WERI-Rb-1 (cell line): Measurements from ENCODE around the gene USP7.
"Not testable (repeated sequence)": the region's sequence is repeated elsewhere in the genome, so short reads cannot be mapped to it uniquely, and the experiment has no call there.

Experiments used
- DNase-seq: peaks from one replicate; pipeline ENCODE4 v3.0.0-alpha.2; 2020
- H3K27ac ChIP-seq: fragments of 250-450 bp; sonication (Bioruptor Pico); 2 replicates; pipeline ENCODE4 v1.5.1; 2020; ENCODE audit warnings: mild to moderate bottlenecking, moderate library complexity
- H3K27me3 ChIP-seq: fragments of 250-450 bp; sonication (Bioruptor Pico); 2 replicates; pipeline ENCODE4 v1.5.1; 2021; ENCODE audit warnings: mild to moderate bottlenecking, low read depth, moderate library complexity; ENCODE audit not compliant: insufficient read depth, severe bottlenecking
- H3K36me3 ChIP-seq: fragments of 250-450 bp; sonication (Bioruptor Pico); 2 replicates; pipeline ENCODE4 v1.5.1; 2020; ENCODE audit warnings: mild to moderate bottlenecking, moderate library complexity
- H3K4me3 ChIP-seq: 2 replicates; pipeline ENCODE4 v1.5.1; 2011; ENCODE audit warnings: low read depth, mild to moderate bottlenecking, control low read depth, low read length
- H3K9me3 ChIP-seq: fragments of 250-450 bp; sonication (Bioruptor Pico); 2 replicates; pipeline ENCODE4 v1.5.1; 2021; ENCODE audit warnings: mild to moderate bottlenecking, moderate library complexity; ENCODE audit not compliant: severe bottlenecking
- CTCF ChIP-seq: IDR thresholded peaks from 2 replicates; pipeline ENCODE4 v1.5.1; 2011; ENCODE audit warnings: low read depth, mild to moderate bottlenecking, control low read depth, inconsistent platforms, low read length

The USP7 gene

GRCh38 chr16:8872967-8873865 lies 90.5 kb downstream of the USP7 start:
- Histone ChIP-seq H3K27ac (no peak overlapping the region), H3K4me3 (no peak overlapping the region), H3K27me3 (no peaks in the 10 kb centered on the region), H3K36me3 (peaks cover 3% of the 10 kb centered on the region), H3K9me3 (no peaks in the 10 kb centered on the region)
- no peak for DNase-seq
- TF ChIP-seq CTCF = no peak

- no peaks in the 10 kb centered on the region for H3K9me3 ChIP-seq
- no peak overlapping the region for H3K4me3 ChIP-seq
- H3K27me3 ChIP-seq = no peaks in the 10 kb centered on the region
- no peak overlapping the region for H3K27ac ChIP-seq
- H3K36me3 ChIP-seq = peaks cover 13% of the 10 kb centered on the region
- no peak for TF ChIP-seq CTCF
- no peak for DNase-seq
Observed at GRCh38 chr16:8872071-8872470, 91.6 kb downstream of the USP7 start.

DNA sequence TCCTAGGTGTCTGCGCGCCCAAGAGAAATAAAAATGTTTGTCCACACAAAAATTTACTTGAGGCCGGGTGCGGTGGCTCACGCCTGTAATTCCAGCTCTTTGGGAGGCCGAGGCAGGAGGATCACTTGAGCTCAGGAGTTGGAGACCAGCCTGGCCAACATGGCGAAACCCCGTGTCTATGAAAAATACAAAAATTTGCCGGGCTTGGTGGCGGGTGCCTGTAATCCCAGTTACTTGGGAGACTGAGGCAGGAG lies 93.8 kb downstream of the USP7 start:
- not testable (repeated sequence) for H3K27me3 ChIP-seq, H3K4me3 ChIP-seq, H3K9me3 ChIP-seq, DNase-seq, H3K27ac ChIP-seq
- peaks cover 29% of the 10 kb centered on the region for H3K36me3 ChIP-seq

DNA sequence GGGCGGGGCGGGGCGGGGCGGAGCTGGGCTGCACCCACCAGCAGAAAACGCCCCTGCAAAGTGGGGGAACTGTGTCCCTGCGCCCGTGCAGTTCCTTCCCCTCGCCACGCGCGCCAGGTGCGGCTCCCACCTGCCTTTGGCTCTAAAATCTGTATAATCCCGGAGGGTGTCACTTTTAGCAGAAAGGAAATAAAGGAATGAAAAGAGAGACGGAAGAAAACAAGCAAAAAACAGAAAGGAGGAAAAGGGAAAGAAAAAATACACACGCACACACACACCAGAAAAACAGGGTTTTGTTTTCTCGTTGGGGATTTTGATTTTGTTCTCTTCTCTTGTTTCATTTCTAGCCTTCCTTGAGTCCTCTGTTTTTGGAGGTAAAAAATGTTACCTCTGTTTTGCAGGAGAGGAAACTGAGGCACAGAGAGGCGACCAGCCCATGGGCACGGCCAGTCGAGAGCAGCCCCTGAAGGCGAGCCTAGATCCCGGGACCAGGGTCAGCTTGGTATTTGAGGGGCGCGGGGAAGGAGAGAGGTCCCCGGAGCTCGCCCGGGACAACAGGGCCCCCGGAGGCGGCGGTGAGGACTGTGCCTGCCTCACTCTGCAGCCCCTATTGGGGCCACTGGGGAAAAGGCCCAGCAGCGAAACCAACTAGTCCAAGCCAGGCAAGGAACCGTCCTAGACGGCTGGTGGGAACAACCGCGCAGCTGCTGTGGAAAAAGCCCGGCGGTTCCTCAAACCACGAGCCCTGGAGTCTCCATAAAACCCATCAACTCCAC lies 94.3 kb downstream of the USP7 start:
- DNase-seq = peak; percentile 57
- H3K4me3 ChIP-seq = peak overlapping the region; percentile 46
- no peaks in the 10 kb centered on the region for H3K9me3 ChIP-seq
- peak overlapping the region; percentile 78 for H3K27ac ChIP-seq
- no peaks in the 10 kb centered on the region for H3K27me3 ChIP-seq
- peak; percentile 29; the same call in 1 of the 2 replicates for TF ChIP-seq CTCF
- H3K36me3 ChIP-seq = peaks cover 34% of the 10 kb centered on the region

GRCh38 chr16:8868416-8869211 lies 95.1 kb downstream of the USP7 start, which contains the start of gene CARHSP1:
TSS of gene CARHSP1 (minus strand) at chr16:8869006. CDS start at chr16:8859328, 9,678 bp downstream.
- Histone ChIP-seq H3K27ac (peak within 1 kb of the TSS; percentile 99), H3K36me3 (peaks cover 42% of the 10 kb centered on the region), H3K9me3 (no peaks in the 10 kb centered on the region), H3K4me3 (peak within 1 kb of the TSS; percentile 91), H3K27me3 (no peaks in the 10 kb centered on the region)
- peak; percentile 88 for DNase-seq
- TF ChIP-seq CTCF = no peak
